ENCODE results near the gene PKNOX2.

The PKNOX2 gene

DNA sequence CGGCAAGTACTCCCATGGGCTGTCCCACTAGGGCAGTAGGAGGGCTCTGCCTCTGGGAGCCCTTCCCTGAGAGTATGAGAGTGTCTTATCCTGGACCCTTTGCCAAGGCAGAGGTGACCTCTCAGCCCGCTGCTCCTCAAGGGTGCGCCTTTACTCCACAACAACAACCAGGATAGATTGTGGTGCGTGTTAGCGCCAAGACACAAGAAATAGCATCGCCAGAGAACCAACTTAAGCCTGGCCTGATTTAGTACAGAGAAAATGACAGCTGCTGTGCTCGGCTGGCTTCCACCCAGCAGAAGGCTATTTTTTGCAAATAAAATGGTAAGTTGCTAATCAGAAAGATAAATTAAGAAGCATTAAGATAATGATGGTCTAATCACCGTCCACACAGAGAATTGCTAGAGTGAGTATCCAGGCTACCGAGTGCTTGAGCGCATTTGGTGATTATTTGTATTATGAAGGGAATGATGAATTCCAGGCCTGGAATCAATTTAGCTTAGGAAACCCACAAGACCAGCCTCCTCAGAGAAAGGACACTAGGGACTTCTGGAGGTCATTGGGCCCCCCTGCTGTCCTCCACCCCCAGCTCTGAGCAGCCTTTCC is 119.8 kb downstream of the PKNOX2 start:
- no peak for DNase-seq (ENCODE audit: low spot score)
- TF ChIP-seq, protein P1, sequence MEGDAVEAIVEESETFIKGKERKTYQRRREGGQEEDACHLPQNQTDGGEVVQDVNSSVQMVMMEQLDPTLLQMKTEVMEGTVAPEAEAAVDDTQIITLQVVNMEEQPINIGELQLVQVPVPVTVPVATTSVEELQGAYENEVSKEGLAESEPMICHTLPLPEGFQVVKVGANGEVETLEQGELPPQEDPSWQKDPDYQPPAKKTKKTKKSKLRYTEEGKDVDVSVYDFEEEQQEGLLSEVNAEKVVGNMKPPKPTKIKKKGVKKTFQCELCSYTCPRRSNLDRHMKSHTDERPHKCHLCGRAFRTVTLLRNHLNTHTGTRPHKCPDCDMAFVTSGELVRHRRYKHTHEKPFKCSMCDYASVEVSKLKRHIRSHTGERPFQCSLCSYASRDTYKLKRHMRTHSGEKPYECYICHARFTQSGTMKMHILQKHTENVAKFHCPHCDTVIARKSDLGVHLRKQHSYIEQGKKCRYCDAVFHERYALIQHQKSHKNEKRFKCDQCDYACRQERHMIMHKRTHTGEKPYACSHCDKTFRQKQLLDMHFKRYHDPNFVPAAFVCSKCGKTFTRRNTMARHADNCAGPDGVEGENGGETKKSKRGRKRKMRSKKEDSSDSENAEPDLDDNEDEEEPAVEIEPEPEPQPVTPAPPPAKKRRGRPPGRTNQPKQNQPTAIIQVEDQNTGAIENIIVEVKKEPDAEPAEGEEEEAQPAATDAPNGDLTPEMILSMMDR (IDR thresholded peaks at IDR 0.05; ENCODE audit: extremely low read depth, missing control alignments), result no peak

DNA sequence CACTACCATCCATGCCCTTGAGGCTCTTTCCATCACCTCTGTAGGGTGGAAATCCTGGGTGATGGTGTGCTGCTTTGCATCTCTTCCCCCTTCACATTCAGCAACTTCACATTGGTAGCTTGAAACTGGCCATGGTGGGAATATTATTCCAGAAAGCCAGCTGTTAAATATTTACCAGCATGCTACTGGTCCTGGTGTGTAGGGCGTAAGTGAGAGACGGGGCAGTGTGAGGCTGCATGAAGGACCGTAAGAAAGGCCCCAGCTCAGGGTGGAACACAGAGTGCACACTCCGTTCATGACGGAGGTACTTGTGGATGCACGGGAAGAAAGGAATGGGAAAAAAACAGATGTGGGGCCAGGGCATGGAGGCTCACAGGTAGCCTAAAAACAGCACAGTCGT is 121.3 kb downstream of the PKNOX2 start:
- DNase-seq (ENCODE audit: low spot score), result no peak
- TF ChIP-seq, protein P1 (IDR thresholded peaks at IDR 0.05; ENCODE audit: extremely low read depth, missing control alignments), result no peak

DNA sequence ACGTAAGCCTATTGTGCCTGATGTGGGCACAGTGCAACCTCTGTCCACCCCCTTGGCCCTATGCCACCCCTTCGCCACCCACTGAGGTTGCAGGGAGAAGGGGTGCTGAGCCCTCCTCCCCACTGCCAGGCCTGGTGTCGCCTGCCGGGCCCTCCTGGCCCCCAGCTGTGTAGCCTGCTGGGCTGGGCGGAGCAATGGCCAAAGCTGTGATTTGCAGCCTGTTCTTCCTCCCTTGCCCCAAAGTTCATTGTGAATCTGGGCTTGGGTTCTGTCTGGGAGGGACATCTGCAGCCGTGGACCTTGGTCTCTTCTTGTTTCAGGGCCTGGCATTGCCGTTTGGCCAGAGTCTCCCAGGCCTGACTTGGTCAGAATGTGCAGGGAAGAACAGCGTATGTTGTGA is 121.9 kb downstream of the PKNOX2 start:
- no peak for DNase-seq (ENCODE audit: low spot score)
- TF ChIP-seq, protein P1 (IDR thresholded peaks at IDR 0.05; ENCODE audit: extremely low read depth, missing control alignments), result no peak

DNA sequence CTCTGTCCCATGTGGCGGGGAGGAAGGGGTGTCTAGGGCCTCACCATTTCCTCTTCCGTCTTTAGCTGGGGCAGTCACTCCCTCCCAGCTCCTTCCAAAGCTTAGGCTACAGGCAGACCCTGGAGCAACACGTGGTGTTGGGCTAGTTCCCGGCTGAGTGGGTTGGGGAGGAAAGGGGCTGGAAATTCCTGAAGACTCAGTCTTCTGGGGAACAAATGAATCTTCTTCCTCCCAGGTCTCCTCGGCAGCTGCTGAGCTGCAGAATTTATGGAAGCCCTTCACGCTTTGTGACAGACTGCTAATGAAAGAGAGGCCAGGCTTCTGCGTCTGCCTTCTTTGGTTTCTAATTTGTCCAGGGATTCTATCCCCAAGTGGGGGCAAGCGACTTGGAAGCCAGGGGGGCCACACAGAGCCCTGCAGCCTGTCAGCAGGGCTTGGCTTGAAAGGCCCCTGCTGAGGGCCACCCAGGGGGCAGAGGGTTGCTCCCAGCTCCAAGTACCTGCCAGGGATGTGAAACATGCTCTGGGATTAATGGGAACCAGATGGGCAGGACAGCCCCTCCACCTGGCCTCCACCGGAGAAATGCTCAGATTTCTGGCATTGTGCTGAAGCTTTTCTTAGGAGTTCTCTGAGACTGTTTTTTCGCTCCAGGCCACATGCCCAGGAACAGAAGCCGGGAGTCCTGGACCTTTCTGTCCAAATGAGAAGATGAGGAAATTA is 123.1 kb downstream of the PKNOX2 start:
- DNase-seq (ENCODE audit: low spot score), result no peak
- TF ChIP-seq, protein P1 (IDR thresholded peaks at IDR 0.05; ENCODE audit: extremely low read depth, missing control alignments), result no peak

DNA sequence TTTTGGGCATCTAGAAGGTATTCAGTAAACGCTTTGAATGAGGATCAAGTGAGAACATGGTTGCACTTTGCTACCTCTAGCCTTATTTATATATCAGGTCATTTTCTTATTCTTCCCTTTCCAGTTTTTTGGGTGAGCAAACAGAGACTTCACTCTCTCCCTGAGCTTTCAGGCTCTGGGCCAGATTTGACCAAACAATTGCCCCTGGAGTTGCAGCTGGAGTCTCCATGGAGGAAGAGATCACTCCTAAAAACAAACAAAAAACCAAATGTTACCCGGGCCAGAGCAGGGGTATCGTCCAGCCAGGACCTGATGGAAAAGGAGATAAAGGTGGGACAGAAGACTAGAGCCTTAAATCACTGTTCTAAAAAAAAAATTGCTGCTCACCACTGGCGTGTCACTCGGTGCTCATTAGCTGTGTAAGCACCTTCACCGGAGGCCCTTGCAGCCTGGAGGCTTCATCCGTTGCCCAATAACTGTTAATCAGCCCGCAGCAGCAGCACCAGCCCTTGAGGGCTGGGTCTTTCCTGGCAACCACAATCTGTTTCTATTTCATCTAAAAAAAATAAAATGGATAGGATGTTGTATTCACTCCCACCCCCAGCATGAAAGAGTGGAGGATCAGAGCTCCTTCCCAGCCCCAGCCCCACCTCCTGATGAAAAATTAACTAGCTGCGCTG is 125.0 kb downstream of the PKNOX2 start:
- TF ChIP-seq, protein P1 (IDR thresholded peaks at IDR 0.05; ENCODE audit: extremely low read depth, missing control alignments), result no peak
- DNase-seq (ENCODE audit: low spot score), result no peak

DNA sequence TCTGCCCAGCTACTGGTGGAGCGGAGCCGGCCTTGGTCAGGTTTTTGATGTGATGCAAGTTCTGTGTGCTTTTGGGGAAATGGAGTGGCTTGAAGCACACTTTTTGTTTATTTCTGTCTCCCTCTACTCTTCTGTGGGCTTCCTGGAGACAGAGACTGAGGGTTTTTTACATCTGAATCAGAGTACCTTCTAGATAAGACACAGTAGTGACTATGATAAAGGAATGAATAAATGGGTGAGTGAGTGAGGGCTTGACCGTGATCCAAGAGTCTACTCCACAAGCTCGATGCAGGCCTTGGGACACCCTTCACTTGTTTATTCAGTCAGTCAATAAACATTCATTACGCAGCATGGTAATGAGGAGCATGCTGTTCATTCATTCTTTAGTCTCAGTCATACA is 125.7 kb downstream of the PKNOX2 start:
- TF ChIP-seq, protein P1 (IDR thresholded peaks at IDR 0.05; ENCODE audit: extremely low read depth, missing control alignments), result no peak
- no peak for DNase-seq (ENCODE audit: low spot score)

DNA sequence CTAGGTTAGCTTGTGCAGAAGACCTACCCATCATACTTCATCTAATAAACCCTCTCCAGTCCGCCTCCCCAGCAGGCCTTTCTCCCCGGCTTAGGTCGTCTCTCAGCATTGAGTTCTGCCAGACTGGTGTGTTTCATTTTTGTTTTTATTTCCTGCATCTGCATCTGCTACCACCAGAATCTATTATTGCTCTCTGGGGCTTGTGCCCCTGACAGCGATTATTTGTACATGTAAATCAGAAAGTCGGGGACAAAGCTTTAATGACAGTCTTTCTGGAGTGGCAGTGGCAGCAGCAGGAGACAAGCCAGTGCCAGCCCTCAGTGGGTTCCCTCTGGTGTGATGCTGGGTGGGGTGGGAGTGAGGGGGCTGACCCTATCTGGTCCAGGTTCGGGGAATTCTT is 127.5 kb downstream of the PKNOX2 start:
- no peak for DNase-seq (ENCODE audit: low spot score)
- TF ChIP-seq, protein P1 (IDR thresholded peaks at IDR 0.05; ENCODE audit: extremely low read depth, missing control alignments), result no peak

All from GM20000 (cell line).